ENCODE measurements around the gene ABCA6.
"Not testable (repeated sequence)": the region's sequence is repeated elsewhere in the genome, so short reads cannot be mapped to it uniquely, and the experiment has no call there.

The ABCA6 gene

DNA sequence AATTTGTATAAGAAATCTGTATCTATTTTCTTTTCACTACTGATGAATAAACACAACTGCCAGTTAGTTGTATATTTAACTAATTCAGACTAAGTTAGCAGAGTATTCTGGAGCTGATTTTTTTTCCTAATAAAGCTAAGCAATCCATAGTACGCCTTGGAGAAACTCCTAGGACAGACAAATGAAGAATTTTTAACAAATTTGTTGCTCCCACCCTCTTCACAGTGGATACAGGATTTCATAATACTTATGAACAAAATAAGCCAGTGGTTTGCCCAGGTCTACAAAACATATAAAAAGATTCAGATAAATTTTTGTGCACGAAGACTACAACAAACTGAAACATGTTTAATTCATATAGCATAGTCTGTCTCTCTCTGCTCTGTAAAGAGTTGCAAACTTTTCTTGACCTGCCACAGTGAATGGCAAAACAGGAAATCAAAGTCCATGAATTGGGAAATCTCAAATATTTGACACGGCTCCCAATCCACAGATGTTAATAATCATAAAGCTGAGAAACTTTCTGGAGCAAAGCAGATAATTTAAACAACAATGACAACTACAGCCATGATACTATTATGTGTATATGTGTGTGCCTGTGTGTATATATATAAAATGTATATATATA lies 594 bp upstream of the ABCA6 start:
- DNase-seq: no peak

DNA sequence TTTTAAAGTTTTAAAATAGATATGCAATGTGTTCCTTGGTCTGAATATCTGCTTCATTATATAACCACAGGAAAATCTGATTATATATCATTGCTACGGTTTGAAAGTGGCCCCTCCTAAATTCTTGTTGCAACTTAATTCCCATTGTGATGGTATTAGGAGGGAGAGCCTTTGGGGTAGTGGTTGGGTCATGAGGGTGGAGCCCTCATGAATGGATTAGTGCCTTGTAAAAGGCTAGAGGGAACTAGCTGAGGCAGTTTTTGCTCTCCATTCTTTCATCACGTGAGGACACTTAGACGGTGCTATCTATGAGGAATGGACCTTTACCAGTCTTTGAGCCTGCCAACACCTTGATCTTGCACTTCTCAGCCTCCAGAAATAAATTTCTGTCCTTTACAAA lies 7.6 kb downstream of the ABCA6 start:
- DNase-seq: no peak

DNA sequence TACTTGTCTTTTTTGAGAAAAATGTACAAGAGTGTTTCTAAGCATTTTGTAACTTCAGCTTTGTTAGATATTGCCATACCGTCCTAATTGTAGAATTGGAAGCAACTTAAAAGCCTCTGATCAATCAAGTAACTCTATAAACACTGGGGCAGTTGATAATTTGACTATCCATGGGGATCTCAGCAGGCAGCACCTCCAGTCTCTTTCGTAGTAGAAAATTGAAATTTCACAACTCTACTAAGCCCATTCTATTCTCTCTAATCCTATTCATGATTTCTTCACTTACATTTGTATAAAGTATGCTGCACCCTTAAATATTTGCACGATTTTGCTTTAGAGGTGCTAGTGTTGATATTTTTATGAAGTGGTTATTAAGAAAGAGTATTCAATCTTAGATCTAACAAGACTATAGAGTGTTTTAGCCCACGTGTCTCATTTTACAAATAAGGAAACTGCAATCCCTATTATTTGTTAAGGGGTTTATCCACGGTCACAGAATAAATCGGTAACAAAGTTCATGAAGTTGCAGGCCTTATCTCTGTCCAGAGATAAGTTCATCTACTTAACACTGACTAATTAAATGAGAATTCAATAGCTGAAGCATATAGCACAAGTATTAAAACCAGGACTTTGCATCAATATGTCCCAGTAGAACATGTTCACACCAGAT lies 10.9 kb downstream of the ABCA6 start:
- DNase-seq: no peak

DNA sequence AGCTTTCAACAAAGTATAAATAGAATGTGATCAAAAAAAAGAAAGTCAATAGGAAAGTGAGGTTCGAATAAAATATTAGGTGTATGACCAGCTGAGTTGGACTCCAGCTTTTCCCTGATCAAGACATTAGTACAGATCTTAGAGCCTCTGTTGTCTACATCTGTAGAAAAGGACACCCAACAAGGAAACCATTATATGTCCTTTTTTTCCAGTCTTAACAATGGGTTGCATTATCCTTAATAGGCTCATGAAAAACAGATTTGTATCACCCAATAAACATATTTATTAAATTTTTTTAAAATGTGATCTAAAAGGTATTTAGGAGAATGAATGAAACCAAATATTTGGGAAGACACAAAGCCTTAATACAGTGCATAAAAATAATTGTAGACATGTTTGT lies 18.1 kb downstream of the ABCA6 start:
- DNase-seq: no peak

DNA sequence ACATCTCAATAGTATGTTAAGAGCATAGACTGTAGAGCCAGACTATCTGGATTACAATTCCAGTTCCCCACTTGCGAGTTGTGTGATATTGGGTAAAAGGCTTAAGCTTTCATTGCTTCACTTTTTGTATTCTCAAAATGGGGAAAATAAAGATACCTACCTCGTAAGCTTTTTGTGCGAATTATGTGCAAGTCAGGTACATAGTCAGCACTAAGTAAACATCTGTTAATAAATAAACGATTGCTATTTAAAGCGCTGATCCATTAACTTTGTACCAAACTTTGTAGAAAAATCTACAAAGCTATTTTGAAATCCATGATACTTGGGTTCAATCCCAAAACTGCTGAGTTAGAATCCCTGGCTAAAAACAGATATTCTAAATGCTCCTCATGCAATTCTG lies 19.6 kb downstream of the ABCA6 start:
- DNase-seq: no peak

DNA sequence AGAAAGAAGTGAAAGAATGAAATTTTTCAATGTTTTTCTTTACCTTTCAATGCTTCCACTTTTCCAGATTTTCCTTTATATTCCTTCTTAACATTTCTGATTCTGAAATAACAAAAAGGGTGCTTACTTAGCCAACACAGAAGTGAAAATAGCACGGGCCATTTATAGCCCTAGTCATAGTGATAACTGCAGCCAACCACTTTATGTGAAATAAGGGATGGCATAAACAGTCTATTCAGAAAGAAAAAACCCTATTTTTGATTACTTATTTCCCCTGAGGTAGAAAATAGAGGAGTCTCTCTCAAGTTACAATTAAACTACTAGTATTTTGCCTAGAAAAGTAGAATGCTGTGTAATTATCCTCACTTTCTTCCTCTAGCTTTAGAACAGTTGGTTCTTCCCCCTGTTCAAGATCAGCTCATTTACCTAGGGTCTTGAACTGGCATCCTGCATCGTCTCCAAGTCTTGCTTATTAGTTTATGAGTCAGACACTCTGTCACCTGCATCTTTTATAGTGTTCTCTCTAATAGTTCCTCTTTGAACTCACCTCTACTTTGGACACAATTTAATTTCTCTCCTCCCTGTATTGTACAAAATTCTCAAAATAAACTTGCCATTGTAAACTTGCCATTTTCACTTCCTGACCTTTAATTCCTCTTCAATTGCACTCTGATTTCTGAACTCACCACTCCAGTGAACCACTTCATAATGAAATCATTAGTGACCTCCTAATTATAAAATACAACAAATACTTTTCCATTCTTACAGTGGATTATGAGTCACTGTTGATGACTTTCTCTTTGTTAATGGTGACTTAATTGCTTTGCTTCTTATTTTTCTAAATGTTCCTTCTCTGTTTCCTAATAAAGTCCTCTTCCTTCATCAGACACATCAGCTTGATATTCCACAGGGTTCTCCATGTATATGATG lies 23.6 kb downstream of the ABCA6 start:
- DNase-seq: no peak

DNA sequence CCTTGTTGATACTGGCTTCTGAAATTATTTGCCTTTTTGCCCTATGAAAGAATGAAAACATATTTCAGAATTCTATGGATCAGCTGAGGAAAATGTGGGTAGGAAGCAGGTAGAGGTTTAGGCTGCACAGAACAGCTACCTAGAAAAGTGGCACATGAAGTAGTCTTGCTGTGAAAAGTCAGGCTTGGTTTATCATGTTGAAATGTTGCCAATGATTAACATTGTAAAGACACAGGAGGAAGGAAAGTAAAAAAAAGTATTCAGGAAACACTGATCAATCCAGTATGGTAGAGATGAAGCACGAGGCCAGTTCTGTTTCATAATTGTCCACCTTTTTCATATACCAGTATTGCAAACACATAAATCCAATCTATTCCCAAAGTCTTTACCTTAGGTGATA lies 29.9 kb downstream of the ABCA6 start:
- no peak for DNase-seq

DNA sequence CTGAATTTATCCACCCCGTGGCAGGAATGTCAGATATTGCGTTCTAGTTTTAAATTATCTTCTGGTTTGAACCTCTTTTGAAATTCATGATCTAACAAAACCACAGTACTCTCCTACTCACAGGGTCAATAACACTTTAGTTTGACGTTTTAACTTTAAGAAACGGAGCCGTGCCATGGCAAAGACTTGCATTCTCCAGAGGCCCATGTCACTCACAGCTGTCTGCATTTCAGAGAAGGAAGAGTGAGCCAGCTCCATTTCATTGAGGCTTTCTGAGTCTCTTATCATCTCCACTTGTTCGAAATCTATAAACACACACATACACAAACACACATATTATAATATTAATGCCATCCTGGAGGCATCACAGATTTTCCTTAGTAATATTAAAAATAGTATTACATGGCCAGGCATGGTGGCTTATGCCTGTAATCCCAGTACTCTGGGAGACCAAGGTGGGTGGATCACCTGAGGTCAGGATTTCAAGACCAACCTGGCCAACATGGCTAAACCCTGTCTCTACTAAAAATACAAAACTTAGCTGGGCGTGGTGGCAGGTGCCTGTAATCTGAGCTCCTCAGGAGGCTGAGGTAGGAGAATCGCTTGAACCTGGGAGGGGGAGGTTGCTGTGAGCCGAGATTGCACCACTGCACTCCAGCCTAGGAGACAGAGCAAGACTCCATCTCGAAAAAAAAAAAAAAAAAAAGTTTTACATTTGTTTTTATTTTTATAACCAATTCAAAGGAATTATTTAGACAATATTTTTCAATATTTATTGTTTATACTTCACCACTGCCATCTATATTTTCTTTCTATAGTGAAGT lies 35.6 kb downstream of the ABCA6 start:
- no peak for DNase-seq

DNA sequence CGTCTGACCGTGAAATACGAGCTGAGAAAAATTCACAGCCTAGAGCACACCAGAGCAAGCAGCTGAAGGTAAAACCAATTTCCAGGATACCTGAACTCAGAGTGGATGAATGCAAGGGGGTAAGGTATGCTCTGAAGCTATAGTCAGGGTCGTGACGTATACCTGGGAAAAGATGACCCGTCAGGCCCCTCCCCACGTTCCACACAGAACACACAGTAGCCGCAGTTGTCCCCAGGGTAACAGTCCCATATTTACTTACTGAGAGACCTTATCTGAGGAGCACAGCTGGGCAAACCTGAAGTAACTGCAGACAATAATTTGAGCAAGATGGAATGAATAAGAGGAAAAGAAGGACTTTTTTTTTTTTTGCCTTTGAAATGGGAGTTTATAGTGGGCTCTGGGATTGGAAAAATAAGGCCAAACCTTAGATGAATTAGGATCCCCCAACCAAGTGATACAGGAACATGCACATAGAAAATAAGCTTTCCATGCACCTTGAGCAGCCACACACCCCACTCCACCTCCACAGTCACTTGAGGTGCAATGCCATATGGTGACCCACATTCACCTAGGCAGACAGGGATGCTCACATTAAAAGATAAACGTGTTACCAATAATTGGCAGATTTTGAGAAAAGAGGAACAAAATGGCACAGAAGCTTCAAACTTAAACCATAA lies 38.0 kb downstream of the ABCA6 start:
- DNase-seq: no peak

DNA sequence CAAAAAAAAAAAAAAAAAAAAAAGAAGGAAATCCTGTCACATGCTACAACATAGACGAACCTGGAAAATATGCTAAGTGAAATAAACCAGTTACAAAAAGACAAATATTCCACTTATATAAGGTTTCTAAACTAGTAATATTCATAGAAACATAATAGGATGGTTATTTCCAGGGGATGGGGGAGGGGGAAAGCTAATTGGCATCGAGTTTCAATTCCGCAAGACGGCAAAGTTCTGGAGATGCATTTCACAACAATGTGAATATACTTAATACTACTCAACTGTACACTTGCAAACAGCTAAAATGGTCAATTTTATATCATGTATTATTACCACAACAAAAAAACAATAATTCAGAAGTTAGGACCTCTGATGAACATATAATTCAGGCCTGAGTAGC lies 43.1 kb downstream of the ABCA6 start:
- no peak for DNase-seq

DNA sequence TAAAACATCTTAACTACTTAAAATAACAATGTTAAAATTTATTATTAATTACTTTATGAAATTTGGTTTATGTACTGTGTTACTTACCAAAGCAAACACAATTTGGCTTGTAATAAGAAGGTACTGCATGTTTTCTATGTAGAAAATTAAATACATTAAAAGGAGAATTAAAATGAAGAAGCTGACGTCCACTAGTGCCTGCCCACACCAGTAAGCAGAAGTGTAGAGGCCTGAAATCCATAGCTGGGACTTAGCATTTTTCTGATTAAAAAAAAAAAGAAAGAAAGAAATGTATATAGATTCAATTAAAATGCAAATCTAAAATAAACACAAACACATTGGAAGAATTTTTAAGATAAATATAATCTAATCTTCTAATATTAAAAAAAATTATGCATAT lies 45.2 kb downstream of the ABCA6 start:
- no peak for DNase-seq

DNA sequence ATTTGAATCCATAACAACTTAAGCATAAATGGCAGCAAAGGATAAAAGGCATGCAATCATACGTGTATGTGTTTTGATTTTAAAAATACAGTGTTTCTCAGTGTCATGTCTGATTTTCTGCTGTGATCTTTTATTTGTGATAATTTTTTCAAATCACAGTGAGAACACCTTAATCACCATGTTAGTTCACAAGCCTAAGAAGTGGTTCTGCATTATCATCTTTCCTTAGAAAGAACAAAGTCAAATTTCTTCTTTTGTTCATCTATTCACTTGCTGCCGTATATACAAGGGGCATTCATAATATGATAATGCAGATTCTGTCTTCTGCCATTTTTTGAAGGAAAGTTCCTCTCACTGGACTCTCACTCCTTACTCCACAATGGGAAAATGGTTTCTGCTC lies 47.7 kb downstream of the ABCA6 start:
- no peak for DNase-seq

DNA sequence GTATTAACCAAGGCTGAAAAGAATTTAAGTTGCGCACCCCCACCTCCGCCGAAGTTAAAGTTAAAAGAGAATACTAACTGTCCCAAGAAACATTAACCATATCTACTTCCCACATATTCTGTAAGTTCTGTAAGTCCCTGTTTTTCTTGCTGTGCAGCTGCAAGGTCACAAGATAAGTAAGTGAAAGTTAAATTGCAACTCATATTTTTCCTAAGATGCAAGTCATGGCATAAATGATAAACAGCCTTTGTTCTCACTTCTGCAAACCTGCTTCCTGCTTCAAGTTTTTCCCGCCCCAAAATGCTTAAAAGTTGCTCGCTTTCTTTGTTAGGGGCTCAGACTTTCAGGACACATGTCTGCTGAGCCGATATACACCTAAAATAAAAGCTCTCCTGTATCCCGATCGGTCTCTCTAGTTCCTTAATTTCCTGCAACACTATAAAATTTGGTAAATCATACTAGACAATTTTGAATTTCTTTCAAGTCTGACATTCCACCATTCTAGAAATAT lies 48.4 kb downstream of the ABCA6 start:
- DNase-seq: no peak

DNA sequence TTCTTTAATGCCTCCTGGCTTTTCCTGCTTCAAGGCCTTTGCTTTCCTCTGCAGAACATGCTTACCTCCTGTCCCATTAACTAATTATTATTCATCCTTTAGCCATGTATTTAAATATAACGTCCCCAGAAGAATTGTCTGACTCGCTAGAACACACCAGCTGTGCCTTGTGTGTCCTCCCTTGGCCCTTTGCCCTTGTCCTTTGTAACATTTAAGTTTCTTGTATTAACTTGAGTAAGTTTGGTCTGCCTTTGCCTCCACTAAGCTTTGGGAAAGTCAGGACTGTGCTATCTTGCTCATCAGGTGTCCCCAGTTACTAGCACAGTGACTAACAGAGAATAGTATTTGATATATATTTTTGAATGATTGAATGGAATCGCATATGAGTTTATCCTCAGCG lies 51.3 kb downstream of the ABCA6 start:
- no peak for DNase-seq

DNA sequence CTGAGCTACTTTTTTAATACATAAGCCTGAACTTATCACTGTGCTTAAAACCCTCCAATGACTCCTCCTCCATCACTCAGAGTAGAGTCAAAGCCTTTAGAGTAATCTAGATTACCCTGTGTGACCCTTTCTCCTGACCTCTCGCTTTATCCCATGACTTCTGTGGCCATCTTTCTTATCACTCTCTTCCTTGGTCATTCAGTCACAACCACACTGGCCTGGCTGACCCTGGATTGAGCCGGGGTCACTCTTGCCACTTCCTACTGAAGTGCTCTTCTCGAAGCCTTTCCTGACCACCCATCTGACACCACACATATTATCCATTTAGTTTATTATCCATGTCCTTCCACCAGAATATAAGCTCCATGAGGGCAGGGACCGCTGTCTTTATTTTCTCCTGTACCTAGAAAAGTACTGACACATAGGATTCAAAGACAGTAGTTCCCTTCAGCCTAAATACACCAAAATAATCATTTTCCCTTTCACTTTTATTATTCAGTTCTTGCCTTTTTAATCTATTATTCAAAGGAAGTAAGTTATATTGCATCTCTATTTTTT lies 53.0 kb downstream of the ABCA6 start:
- no peak for DNase-seq

DNA sequence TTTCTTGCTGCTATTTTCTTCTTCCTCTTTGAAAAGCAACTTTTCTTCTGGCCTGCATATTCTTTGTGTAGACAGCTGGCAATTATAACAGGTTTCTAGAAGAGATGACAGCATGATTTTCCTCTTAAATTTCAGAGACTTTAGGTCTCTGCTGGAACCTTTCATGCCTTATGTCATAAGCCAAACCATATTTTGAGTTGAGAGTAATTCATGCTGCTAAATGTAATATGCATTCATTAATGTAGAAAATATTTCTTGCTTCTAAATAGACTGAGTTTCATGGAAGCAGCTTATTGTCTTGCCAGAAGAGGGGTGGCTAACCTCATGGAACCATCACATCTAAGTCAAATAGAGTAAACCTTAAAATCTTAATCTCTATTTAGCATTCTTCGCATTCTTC lies 55.1 kb downstream of the ABCA6 start:
- no peak for DNase-seq

DNA sequence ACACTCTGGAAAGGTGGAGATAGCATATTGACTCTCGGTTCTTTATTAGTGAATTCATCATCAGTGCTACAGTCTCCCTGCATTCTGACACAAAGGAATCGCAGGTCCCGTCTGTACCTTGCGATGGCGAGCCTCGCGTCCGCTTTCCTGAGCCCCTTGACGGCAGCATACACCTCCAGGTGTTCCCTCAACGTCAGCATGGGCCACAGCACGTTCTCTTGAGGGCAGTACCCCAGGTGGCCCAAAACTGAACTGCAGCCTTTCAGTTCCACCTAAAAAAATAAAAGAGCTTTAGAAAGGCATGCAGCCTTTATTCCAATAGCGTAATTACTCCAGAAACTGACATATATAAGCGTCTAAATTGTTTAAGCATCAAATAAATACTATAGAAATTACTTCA lies 56.8 kb downstream of the ABCA6 start:
- no peak for DNase-seq

DNA sequence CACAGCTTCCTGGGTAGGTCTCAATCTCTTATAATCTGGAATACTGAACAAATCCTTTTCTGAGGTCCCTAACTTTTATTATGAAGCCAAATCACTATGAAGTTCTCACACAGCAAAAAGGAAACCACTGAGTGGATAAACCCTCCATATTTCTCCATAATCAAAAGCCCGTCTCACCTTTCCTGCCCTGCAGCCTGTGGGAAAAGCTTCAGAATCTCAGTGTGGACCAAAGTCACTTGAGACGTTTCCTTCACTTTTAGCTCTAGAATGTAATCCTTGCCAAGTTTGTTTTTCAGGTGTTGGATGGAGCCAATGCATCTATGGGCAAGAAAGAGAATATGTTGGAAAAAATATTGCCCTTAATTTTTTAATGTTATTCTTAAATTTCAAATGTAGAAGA lies 59.0 kb downstream of the ABCA6 start:
- no peak for DNase-seq

DNA sequence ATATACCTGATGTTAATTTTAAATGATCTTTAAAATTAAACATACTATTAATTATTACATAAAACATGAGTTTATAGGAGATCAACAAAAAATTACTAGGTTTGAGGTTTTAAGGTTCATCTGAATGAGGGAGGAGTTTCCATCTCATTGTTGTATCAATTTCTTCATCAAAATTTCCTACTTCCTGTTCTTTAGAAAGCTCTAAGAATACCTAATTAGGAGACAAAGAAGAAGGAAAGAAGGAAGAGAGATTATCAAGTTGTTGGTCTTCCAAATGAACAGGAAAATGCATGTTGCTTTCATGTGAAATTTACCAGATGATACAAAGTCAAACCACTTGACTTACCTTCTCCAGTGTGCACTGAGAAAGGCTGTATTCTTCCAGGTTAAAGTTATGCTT lies 62.8 kb downstream of the ABCA6 start:
- no peak for DNase-seq

DNA sequence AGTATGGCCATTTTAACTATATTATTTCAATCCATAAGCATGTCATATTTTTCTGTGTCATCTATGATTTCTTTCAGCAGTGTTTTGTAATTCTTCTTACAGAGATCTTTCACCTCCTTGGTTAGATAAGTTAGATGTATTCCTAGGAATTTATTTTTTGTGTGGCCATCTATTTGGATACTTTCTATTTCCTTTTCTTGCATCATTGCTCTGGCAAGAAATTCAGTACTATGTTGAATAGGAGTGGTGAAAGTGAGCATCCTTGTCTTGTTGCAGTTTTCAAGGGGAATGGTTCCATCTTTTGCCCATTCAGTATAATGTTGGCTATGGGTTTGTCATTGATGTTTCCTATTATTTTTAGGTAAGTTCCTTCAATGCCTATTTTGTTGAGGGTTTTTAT lies 65.9 kb downstream of the ABCA6 start:
- DNase-seq: no peak

DNA sequence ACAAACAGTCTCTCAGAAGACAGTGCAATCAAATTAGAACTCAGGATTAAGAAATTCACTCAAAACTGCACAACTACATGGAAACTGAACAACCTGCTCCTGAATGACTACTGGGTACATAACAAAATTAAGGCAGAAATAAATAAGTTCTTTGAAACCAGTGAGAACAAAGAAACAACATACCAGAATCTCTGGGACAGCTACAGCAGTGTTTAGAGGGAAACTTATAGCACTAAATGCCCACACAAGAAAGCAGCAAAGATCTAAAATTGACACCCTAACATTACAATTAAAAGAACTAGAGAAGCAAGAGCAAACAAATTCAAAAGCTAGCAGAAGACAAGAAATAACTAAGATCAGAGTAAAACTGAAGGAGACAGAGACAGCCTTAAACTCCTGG lies 68.3 kb downstream of the ABCA6 start:
- not testable (repeated sequence) for DNase-seq

DNA sequence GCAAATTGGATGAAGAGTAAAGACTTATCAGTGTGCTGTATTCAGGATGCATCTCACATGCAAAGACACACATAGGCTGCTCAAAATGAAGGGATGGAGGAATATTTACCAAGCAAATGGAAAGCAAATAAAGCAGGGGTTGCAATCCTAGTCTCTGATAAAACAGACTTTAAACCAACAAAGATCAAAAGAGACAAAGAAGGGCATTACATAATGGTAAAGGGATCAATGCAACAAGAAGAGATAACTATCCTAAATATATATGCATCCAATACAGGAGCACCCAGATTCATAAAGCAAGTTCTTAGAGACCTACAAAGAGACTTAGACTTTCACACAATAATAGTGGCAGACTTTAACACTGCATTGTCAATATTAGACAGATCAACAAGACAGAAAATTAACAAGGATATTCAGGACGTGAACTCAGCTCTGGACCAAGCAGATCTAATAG lies 68.9 kb downstream of the ABCA6 start:
- DNase-seq: not testable (repeated sequence)

All from femur (tissue), 1 donor.